Measurements from ENCODE around the gene TMIGD2. TPM values are rescaled to one million over a fixed set of nuclear protein-coding genes. Genes with fewer than 3 reads are reported as not detected.
"Not testable (repeated sequence)": the region's sequence is repeated elsewhere in the genome, so short reads cannot be mapped to it uniquely, and the experiment has no call there.

TMIGD2 gene
- polyA plus RNA-seq, 3 donors: 0.26 TPM; not detected in 2

DNA sequence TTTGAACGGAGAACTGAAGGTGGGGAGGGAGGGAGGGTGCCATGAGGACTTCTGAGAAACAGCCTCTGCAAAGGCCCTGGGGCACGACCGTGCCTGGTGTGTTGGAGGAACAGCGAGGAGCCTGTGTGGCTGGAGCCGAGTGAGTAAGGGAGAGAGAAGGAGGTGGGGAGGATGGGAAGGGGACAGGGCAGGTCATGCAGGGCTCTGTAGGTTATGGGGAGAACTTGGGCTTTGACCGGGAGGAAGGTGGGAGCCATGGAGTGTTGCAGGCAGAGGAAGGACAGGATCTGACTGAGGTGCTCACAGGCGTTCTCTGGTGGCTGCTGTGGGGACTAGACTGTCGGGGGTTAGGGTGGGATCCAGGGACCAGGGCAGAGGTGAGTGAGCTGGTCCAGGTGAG, 47.9 kb upstream of the TMIGD2 start:
- Mint-ChIP-seq H3K9me3 (no peaks in the 10 kb centered on the region), H3K27me3 (ENCODE audit: low read depth in 3 of 3) (peaks cover 0 to 6% (median 1%) of the 10 kb centered on the region in 3 donors), H3K36me3 (peaks cover 47 to 71% of the 10 kb centered on the region in 2 donors), H3K4me1 (peaks cover 8% of the 10 kb centered on the region), H3K4me3 (no peak overlapping the region), H3K27ac (peak overlapping the region in 1 of 7 donors; percentile 21)
- Histone ChIP-seq H3K27ac (ENCODE audit: low read depth in 1 of 2, low read length in 2 of 2) (no peak overlapping the region), H3K4me1 (ENCODE audit: control insufficient read depth in 1 of 2, insufficient read depth in 2 of 2, low read length in 2 of 2) (no peaks in the 10 kb centered on the region), H3K9ac (ENCODE audit: insufficient read depth, low read length, poor library complexity, severe bottlenecking) (no peak overlapping the region), H4K20me1 (ENCODE audit: insufficient read depth, low read length) (peaks cover 5% of the 10 kb centered on the region), H3K36me3 (replicated peaks in 1 of 2; ENCODE audit: control insufficient read depth in 1 of 2, insufficient read depth in 2 of 2, low read length in 2 of 2) (peaks cover 15 to 55% of the 10 kb centered on the region in 2 donors), H3K9me3 (replicated peaks in 1 of 2; ENCODE audit: control insufficient read depth in 1 of 2, insufficient read depth in 1 of 2, low read length in 2 of 2) (no peaks in the 10 kb centered on the region), H2AFZ (ENCODE audit: insufficient read depth, low read depth, low read length, poor library complexity, severe bottlenecking) (no peak overlapping the region), H3K4me2 (replicated peaks; ENCODE audit: extremely low read depth, low read length, poor library complexity, severe bottlenecking) (no peak overlapping the region), H3K79me2 (ENCODE audit: insufficient read depth, low read length) (no peaks in the 10 kb centered on the region), H3K27me3 (ENCODE audit: control insufficient read depth in 2 of 2, insufficient read depth in 2 of 2, low read length in 2 of 2) (no peaks in the 10 kb centered on the region), H3K4me3 (replicated peaks in 1 of 3; ENCODE audit: low read depth in 2 of 3, low read length in 3 of 3) (no peak overlapping the region)
- 92% methylated on average over 8 of the region's 8 CpGs for WGBS (ENCODE audit: insufficient coverage)
- intact Hi-C loops (cut with micrococcal nuclease): loop anchor here (5.0 kb wide), 2 partner anchors 83 to 103 kb away; partner anchors contain the start of gene YJU2 (in 1 of the 2)
- TF ChIP-seq, protein P1, sequence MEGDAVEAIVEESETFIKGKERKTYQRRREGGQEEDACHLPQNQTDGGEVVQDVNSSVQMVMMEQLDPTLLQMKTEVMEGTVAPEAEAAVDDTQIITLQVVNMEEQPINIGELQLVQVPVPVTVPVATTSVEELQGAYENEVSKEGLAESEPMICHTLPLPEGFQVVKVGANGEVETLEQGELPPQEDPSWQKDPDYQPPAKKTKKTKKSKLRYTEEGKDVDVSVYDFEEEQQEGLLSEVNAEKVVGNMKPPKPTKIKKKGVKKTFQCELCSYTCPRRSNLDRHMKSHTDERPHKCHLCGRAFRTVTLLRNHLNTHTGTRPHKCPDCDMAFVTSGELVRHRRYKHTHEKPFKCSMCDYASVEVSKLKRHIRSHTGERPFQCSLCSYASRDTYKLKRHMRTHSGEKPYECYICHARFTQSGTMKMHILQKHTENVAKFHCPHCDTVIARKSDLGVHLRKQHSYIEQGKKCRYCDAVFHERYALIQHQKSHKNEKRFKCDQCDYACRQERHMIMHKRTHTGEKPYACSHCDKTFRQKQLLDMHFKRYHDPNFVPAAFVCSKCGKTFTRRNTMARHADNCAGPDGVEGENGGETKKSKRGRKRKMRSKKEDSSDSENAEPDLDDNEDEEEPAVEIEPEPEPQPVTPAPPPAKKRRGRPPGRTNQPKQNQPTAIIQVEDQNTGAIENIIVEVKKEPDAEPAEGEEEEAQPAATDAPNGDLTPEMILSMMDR (IDR thresholded peaks at IDR 0.05): no peak
- DNase-seq: no peak

DNA sequence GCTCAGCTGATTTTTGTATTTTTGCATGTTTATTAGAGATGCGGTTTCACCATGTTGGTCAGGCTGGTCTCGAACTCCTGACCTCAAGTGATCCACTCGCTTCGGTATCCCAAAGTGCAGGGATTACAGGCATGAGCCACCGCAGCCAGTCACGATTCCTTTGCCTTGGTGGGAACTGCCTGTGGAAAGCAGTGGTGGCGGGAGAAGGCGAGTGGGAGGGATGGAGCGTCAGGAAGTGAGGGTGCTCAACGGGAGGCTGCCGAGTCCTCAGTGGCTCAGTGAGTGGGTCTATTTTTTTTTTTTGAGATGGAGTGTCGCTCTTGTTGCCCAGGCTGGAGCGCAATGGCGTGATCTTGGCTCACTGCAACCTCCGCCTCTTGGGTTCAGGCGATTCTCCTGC, 47.0 kb upstream of the TMIGD2 start:
- H4K20me1 ChIP-seq (ENCODE audit: insufficient read depth, low read length); H3K9me3 Mint-ChIP-seq; DNase-seq; H3K27me3 ChIP-seq (ENCODE audit: control insufficient read depth in 2 of 2, insufficient read depth in 2 of 2, low read length in 2 of 2); intact Hi-C loops (cut with micrococcal nuclease); H3K27ac ChIP-seq (ENCODE audit: low read depth in 1 of 2, low read length in 2 of 2); H3K27me3 Mint-ChIP-seq (ENCODE audit: low read depth in 3 of 3); H3K4me1 ChIP-seq (ENCODE audit: control insufficient read depth in 1 of 2, insufficient read depth in 2 of 2, low read length in 2 of 2); H3K4me2 ChIP-seq (replicated peaks; ENCODE audit: extremely low read depth, low read length, poor library complexity, severe bottlenecking); H2AFZ ChIP-seq (ENCODE audit: insufficient read depth, low read depth, low read length, poor library complexity, severe bottlenecking); H3K4me3 Mint-ChIP-seq; H3K4me3 ChIP-seq (replicated peaks in 1 of 3; ENCODE audit: low read depth in 2 of 3, low read length in 3 of 3); H3K79me2 ChIP-seq (ENCODE audit: insufficient read depth, low read length); H3K9me3 ChIP-seq (replicated peaks in 1 of 2; ENCODE audit: control insufficient read depth in 1 of 2, insufficient read depth in 1 of 2, low read length in 2 of 2); H3K9ac ChIP-seq (ENCODE audit: insufficient read depth, low read length, poor library complexity, severe bottlenecking): not testable (repeated sequence)
- Mint-ChIP-seq H3K4me1 (peaks cover 12% of the 10 kb centered on the region), H3K27ac (peak overlapping the region in 1 of 7 donors; percentile 68), H3K36me3 (peaks cover 47 to 64% of the 10 kb centered on the region in 2 donors)
- WGBS (ENCODE audit: insufficient coverage): 97% methylated on average over 11 of the region's 16 CpGs
- peaks cover 9 to 47% of the 10 kb centered on the region in 2 donors for H3K36me3 ChIP-seq (replicated peaks in 1 of 2; ENCODE audit: control insufficient read depth in 1 of 2, insufficient read depth in 2 of 2, low read length in 2 of 2)

All from CD14-positive monocyte (primary cell).